Stomach (tissue), 4 donors: ENCODE results near the gene DMRT3.

ENCODE experiments used
- CTCF ChIP-seq, 7 experiments: fragments of 450-650 bp in 4 of 7; fragments of 200-600 bp in 3 of 7; sonication (generic) in 3 of 7; IDR thresholded peaks; one replicate each; pipeline ENCODE4 v1.5.1; 2016 to 2019; ENCODE audit warnings: antibody characterized with exemption in 7 of 7, control low read depth in 2 of 7, mild to moderate bottlenecking in 1 of 7
- EP300 ChIP-seq: sonication (generic); formaldehyde crosslinking; IDR thresholded peaks from one replicate; pipeline ENCODE4 v1.6.1; 2017; ENCODE audit warnings: antibody characterized with exemption
- POLR2A ChIP-seq, 4 donors: fragments of 450-650 bp; IDR thresholded peaks; one replicate each; pipeline ENCODE4 v1.6.1; 2016; ENCODE audit warnings: antibody characterized with exemption in 4 of 4, control low read depth in 2 of 4, mild to moderate bottlenecking in 1 of 4, moderate library complexity in 1 of 4
- POLR2AphosphoS5 ChIP-seq, 3 donors: sonication (generic); formaldehyde crosslinking; IDR thresholded peaks; one replicate each; pipeline ENCODE4 v1.6.1; 2016; ENCODE audit warnings: antibody characterized with exemption in 3 of 3

GRCh38 chr9:942805-943580, 33.5 kb upstream of the DMRT3 start:
- TF ChIP-seq CTCF (IDR thresholded peaks at IDR 0.05) (no peak), POLR2A (IDR thresholded peaks at IDR 0.05) (no peak), POLR2AphosphoS5 (IDR thresholded peaks at IDR 0.05) (no peak), EP300 (no peak)
